Testis (tissue), 2 donors: ENCODE results near the gene HIF3A.

Experiments
- POLR2A ChIP-seq: fragments of 450-650 bp; IDR thresholded peaks from one replicate; pipeline ENCODE4 v1.6.1; 2017; ENCODE audit warnings: antibody characterized with exemption, mild to moderate bottlenecking, moderate library complexity
- TF ChIP-seq, protein P1 (sequence below), 3 experiments: fragments of 450-650 bp in 2 of 3; fragments of 200-600 bp in 1 of 3; sonication (generic) in 1 of 3; IDR thresholded peaks; one replicate each; pipeline ENCODE4 v1.5.1; 2016 to 2019; ENCODE audit warnings: antibody characterized with exemption in 3 of 3, mild to moderate bottlenecking in 2 of 3, moderate library complexity in 1 of 3

DNA sequence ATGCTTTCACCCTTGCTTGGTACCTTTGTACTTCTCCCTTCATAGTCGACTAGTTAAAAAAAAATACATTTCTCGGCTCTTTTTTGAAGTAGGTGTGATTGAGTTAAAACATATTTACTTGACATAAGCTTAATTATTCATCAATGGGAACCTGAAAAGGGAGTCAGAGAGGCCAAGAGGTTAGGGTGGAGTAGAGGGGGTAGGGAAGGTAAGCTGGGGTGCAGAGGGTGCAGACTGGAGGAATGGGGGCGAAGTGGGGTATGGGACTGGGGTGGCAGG is 701 bp upstream of the HIF3A start:
- TF ChIP-seq, protein P1, sequence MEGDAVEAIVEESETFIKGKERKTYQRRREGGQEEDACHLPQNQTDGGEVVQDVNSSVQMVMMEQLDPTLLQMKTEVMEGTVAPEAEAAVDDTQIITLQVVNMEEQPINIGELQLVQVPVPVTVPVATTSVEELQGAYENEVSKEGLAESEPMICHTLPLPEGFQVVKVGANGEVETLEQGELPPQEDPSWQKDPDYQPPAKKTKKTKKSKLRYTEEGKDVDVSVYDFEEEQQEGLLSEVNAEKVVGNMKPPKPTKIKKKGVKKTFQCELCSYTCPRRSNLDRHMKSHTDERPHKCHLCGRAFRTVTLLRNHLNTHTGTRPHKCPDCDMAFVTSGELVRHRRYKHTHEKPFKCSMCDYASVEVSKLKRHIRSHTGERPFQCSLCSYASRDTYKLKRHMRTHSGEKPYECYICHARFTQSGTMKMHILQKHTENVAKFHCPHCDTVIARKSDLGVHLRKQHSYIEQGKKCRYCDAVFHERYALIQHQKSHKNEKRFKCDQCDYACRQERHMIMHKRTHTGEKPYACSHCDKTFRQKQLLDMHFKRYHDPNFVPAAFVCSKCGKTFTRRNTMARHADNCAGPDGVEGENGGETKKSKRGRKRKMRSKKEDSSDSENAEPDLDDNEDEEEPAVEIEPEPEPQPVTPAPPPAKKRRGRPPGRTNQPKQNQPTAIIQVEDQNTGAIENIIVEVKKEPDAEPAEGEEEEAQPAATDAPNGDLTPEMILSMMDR (IDR thresholded peaks at IDR 0.05): no peak
- TF ChIP-seq POLR2A: no peak
